Vagina (tissue), 2 donors: ENCODE measurements around the gene SEMA3E.

ENCODE experiments used
- POLR2A ChIP-seq, 2 donors: fragments of 450-650 bp; IDR thresholded peaks; one replicate each; pipeline ENCODE4 v1.6.1; 2017; ENCODE audit warnings: antibody characterized with exemption in 2 of 2, mild to moderate bottlenecking in 2 of 2, moderate library complexity in 2 of 2
- POLR2AphosphoS5 ChIP-seq, 2 donors: sonication (generic); formaldehyde crosslinking; IDR thresholded peaks; one replicate each; pipeline ENCODE4 v1.9.0; 2017; ENCODE audit warnings: antibody characterized with exemption in 2 of 2, mild to moderate bottlenecking in 2 of 2, low read depth in 1 of 2; ENCODE audit not compliant: insufficient read depth in 1 of 2
- TF ChIP-seq, protein P1 (sequence below), 3 experiments: fragments of 450-650 bp in 2 of 3; fragments of 200-600 bp in 1 of 3; sonication (generic) in 1 of 3; IDR thresholded peaks; one replicate each; pipeline ENCODE4 v1.5.1; 2017 to 2019; ENCODE audit warnings: antibody characterized with exemption in 3 of 3, mild to moderate bottlenecking in 2 of 3, moderate library complexity in 2 of 3

DNA sequence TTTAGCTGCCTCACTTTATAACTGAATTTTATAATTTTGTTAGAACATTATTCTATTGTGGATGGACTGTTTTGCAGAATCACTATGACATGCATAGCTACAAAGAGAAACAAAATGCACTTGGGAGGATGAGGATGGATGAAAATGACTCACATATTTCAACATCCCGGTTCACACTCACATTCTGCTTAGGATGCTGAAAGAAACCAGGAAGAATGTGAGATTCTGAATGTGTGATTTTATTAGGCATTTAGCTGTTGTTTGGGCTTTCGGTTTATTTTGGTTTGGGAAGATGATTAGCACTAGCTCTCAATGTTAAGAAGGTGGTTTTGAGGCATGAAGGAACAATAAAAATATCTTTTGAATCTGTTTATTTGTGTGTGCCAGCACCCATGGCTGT is 235.5 kb downstream of the SEMA3E start:
- TF ChIP-seq, protein P1, sequence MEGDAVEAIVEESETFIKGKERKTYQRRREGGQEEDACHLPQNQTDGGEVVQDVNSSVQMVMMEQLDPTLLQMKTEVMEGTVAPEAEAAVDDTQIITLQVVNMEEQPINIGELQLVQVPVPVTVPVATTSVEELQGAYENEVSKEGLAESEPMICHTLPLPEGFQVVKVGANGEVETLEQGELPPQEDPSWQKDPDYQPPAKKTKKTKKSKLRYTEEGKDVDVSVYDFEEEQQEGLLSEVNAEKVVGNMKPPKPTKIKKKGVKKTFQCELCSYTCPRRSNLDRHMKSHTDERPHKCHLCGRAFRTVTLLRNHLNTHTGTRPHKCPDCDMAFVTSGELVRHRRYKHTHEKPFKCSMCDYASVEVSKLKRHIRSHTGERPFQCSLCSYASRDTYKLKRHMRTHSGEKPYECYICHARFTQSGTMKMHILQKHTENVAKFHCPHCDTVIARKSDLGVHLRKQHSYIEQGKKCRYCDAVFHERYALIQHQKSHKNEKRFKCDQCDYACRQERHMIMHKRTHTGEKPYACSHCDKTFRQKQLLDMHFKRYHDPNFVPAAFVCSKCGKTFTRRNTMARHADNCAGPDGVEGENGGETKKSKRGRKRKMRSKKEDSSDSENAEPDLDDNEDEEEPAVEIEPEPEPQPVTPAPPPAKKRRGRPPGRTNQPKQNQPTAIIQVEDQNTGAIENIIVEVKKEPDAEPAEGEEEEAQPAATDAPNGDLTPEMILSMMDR (IDR thresholded peaks at IDR 0.05): no peak
- TF ChIP-seq POLR2AphosphoS5 (IDR thresholded peaks at IDR 0.05; ENCODE audit: insufficient read depth in 1 of 2, low read depth in 1 of 2) (no peak), POLR2A (IDR thresholded peaks at IDR 0.05) (no peak)
